Urothelium cell line (cell line): Measurements from ENCODE around the gene SCUBE2.

Experiments
- DNase-seq: peaks from one replicate; pipeline ENCODE4 v3.0.0; 2011; ENCODE audit warnings: low spot score, mixed read lengths
- FAIRE-seq: peaks from 2 replicates; lab custom pipeline; 2011; peaks lifted over from hg19 to GRCh38; lab: Jason Lieb, UNC

Gene SCUBE2

DNA sequence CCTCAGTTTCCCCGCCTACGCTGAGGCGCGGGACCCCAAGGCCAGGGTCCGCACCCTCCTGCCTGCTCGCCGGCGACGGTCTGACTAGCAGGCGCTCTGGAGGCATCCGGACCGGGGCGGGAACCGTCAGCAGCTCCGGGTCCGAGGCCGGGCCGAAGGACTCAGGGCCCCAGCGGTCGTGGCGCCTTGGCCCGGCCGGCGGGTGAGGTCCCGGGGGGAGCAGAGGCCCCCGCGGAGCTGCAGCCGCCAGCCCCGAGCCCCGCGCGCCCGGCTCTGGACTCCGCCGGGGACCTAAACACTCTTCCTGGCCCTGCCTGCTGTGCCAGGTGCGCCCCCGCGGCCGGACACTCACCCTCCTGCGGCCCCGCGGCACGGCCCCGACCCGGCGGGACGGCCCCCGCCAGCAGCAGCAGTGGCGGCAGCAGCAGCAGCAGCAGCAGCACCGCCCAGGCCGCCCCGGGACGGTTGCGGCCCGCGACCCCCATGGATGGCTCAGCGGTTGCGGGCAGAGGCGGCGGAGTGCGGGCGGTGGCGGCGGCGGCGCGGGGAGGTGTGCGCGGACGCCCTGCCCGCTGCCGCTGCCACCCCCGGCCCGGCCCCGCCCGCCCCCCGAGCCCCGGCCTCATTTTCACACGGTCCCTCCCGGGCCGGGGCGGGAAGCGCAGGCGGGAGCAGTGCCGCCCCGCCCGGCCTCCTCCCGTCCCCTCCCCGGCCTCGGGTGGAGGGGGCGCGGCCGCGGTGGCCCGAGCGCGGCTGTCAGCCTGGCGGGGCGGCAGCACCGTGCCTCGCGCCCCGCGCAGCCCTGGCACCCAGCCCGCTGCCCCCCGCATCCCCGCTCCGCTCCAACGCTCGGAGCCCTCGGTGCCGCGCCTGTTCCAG is at the start of gene SCUBE2:
Gene SCUBE2, minus strand, starts transcription at position 556 of the 879 bp plus-strand sequence. Its CDS starts 71 bp downstream, at position 485.
- FAIRE-seq = no peak
- peak; percentile 44 for DNase-seq

DNA sequence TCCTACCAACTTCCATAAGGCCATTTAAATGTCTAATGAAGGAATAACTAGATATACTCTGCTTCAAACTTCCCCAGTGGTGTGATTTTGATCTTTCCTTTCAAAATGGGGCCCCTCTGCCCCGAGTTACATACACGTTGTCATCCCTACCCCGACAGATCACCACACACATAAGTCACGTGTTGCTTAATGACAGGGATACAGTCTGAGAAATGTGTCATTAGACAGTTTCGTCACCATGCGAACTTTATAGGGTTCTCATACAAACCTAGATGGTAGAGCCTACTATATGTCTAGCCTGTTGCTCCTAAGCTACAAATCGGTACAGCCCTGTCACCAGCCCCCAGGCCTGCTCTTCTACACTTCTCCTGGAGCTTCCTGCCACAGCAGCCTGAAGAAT is 49.8 kb upstream of the SCUBE2 start:
- DNase-seq = no peak
- no peak for FAIRE-seq

DNA sequence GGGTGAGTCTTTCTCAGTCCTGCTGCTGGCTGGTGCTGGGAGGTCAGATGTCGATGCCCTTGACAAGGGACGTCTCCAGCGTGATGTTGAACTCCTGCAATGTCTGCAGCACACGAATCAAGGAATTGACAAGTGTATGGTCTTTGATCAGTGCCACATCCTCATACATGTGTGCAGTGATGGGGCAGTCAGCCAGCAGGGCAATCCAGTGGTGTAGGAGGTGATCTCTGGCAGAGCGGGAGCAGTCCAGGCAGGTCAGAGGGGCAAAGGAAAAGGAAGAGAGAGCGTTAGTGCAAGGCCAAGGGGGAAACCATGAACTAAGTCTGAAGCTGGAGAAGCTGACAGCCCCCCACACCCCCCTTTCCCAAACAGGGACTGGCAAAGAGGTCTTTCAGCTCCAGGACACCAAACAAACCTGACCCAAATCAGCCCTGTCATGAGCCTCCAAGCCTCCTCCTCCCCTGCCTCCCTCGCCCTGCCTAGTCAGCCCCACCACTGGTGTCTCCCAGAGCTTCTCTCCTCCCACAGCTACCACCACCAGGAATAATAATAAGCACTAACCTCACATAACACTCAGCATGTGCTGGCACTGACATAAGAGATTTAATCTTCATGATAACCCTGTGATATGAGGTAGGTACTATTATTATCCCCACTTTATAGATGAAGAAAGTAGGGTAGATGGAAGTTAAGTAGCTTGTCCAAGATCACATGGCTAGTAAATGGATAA is 48.4 kb upstream of the SCUBE2 start:
- DNase-seq = no peak
- FAIRE-seq = peak; percentile 83

DNA sequence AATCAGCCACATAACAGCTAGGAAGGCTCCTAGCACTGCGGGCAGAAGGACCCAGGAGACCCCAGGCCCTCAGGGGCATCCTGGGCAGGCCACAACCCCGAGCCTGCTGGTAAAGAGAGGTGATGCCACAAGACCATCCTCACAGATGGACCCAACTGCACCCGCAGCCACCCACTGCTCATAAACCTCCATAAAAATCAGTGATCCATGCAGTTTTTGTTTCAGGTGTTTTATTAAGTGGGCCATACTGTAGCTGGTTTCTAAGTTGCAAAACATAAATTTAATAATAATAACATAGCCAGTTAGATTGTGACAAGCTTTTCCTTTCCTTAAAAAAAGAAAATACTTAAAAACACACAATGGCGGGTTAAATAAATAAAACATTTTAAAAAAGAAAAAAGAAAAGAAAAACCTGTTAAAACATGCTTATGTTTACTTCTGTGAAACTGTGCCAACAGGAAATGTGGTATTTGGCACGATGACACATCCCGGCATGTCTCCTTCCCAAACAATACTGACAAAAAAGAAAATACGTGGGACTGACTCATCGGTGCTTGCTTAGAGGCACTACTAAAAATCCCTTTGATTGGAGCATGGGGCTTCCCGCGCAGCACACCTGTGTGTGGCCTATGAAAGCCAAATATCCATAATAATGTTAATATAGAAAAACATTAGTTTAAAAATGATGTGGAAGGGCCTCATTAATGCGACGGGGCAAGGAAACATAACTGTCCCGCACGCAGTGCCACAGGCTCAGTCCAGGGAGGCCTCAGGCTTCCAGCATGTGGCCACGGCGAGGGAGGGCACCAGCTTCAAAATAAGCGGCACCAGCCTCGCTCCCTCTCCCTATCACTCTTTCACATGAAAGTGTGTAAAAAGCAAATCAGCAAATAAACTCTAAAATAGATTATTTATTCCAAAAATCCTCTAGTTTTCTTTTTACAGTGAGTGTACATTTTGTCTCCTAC is 47.5 kb upstream of the SCUBE2 start:
- FAIRE-seq = no peak
- DNase-seq = peak; percentile 87

DNA sequence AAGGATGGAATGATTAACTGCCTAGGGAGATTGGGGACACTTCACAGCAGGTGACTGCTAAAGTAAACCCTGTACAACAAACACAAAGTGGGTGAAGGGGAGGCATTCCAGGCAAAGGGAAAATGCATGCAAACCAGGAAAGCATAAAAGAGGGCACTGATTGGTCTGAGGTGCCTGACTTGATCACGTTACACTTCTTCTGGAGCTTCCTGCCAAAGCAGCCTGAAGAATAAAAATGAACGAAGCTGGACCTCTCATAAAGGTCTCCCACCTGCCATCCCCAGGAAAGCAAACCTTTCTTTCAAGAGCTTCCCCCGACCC is 46.7 kb upstream of the SCUBE2 start:
- DNase-seq (no peak), FAIRE-seq (no peak)

DNA sequence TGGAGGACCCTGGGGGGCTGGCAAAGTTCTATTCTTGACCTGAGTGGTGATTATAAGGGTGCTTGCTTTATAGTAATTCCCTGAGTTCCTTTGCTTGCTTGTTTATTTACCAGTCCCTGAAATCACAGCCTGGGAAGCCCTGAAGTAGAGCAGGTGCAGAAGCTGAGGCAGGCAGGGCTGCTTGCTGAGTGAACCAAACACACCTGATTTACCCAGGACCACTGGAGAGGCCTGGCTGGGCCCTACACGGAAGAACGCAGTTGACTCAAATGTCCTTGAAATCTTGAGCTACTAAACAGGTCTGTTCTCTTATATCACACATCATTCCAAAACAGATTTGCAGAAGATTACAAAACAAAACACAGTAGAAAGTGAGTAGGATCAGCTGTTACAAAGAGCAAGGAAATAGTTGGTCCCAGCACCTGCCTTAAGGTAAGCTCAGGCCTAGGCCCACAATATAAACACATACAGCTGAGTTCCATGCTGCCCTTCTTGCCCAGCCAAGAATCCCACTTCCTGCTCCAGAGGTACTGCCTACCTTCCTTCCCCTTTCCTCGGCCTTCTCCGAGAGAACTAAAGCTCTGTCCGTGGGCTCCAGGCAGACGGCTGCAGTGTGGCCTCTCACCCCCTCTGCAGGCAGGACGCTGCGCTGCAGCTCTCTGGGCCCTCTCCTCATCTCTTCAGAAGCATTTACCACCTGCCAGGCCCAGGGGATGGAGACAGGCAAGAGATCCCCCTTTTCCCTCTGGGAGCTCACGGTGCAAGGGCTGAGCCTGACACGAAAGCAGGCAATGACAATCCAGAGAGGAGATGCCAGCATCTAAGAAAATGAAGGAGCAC is 46.1 kb upstream of the SCUBE2 start:
- peak; percentile 9 for FAIRE-seq

DNA sequence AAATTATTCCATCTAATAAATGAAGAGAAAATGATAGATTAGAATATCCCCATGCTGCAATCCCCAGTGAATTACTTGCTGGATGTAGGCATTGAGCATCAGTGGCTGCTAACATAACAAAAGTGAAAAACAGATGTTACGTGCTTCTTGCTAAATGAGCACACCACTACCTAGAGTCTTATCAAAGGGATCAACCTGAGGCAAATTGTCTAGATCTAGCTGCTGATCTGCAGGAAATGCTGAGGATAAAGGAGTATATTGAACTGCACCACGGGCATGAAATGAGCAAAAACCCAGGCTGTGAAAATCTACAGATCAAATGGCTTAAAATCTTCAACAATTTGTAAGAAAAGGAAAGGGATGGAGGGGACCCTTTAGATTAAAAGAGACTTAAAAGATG is 45.3 kb upstream of the SCUBE2 start:
- DNase-seq (no peak), FAIRE-seq (no peak)

More for the DNA sequence above, 46.1 kb upstream of the SCUBE2 start:
- peak; percentile 82 for DNase-seq

DNA sequence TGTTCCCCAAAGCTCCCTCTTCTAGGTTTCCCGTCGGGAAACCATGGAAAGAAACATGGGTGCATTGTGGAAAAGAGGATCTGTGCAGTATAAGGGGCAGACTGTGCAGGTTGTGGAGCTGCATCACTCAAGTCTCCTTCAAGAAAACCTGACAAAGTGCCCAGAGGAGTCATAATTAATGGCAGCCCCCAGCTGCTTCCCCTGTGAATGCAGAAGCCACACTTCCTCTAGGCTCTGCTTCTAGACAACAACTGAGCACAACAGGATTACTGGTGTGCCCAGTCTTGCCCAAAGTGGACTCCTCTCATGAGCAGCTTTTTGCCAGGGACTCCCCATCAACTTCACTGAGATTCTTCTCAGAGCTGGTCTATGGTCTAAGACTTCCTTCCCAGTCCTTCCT is 42.6 kb upstream of the SCUBE2 start:
- no peak for FAIRE-seq
- DNase-seq = no peak

DNA sequence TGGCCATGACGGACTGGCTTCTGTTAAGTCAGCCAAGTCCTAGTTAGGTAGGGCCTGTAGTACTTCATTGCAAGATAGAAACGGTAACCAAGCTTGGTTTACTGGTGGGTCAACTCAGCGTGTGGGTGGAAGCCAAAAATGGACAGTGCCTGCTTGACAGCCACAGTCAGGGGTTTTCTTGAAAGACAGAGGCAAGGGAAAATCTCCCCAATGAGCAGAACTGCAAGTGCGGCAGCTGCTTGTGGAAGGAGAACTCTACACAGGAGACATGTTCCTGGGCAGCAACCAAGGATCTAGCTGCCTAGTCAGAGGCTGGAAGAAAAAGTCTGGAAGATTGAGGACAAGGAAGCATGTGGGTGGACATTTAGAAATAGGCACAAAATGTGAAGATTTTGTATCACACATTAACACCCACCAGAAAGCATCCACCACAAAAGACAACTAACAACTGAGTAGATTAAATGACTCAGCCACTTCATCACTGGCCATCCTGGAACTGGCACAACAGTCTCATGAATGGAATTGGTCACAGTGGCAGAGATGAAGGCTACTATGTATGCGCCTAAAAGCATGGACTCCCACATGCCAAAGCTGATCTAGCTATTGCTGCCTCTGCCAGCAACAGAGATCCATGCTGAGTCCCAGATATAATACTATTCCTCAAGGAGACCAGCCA is 40.9 kb upstream of the SCUBE2 start:
- FAIRE-seq = no peak

DNA sequence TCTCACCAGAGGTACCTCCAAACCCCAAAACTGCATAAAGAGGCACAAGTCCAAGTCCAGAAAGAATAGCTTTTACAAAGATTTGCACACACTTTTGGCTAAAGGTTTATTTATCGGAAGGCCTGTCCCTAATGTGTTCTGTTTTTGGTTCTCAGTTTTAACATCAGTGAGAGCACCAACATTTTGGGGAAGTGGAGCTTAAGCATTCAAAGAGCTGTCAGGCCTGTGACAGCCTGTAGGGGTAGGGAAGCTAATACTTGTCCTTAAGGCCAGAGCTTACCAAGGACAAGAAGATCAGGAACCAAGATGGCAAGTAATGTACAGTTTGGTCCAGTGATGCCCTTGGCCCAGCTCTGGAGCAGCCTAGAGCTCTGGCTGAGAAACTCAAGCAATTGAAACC is 38.9 kb upstream of the SCUBE2 start:
- FAIRE-seq (no peak), DNase-seq (no peak)

More for the DNA sequence above, 40.9 kb upstream of the SCUBE2 start:
- no peak for DNase-seq

DNA sequence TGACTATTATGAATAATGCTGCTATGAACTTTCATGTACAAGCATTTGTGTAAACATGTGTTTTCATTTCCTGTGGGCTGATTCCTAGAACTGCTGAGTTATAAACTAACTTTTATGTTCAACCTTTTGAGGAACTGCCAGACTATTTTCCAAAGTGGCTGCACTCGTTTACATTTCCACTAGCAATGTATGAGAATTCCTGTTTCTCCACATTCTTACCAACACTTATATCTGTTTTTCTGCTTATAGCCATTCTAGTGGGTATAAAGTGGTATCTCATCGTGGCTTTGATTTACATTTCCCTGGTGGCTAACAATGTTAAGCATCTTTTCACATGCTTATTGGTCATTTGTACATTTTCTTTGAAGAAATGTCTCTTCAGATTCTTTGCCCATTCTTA is 35.2 kb upstream of the SCUBE2 start:
- DNase-seq = no peak
- no peak for FAIRE-seq

DNA sequence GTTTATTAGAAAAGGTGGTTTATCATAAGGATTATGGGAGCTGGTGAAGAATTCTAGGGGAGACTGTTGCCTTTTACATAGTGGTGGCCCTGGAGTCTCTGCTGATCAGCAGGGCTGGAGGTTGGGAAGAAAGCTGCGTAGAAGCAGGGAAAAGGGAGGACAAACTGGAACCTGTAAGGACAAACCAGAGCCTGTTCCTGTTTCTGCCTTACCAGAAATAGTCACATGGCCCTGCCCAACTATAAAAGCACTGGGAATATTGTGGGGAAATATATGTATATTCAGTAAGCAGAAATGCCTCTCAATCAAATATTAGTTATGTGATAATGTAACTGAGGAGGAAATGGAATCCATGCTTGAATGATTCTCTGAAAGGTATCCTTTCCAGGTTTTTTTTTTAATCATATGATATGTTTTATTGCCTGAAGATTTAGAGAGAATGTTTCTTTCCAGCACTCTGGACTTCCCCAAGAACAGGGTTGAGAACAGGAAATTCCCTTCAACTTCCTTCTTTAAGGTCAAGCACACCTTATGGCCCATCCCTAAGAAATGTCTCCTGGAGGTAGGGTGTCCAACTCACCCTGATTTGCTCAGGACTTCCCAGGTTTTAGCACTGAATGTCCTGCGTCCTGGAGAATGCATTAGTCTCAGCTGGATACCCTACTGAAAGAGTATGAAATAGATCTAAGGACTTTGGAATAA is 33.9 kb upstream of the SCUBE2 start:
- no peak for DNase-seq
- FAIRE-seq = no peak

DNA sequence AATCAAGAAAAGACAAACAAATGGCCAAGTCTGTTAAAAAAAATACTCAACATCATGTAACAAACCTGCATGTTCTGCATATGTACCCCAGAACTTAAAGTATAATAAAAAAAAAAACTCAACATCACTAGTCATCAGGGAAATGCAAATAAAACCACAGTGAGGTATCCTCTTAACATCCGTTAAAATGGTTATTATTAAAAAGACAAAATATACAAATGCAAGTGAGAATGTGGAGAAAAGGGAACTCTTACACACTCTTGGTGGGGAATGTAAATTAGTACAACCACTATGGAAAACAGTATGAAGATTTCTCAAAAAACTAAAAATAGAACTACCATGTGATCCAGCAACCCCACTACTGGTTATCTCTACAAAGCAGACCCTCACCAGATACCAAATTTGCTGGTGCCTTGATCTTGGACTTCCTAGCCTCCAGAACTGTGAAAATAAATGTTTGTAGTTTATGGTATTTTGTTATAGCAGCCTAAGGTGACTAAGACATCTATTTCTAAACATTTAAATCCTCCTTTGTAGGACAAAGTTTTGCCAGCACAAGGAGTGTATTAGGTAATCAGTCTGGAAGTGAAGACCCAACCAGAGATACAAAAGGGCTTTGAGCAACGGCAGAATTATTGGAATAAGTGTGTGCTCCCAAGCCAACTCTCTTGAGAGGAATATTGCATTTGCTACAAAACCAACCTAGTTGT is 32.4 kb upstream of the SCUBE2 start:
- FAIRE-seq = no peak
- no peak for DNase-seq

DNA sequence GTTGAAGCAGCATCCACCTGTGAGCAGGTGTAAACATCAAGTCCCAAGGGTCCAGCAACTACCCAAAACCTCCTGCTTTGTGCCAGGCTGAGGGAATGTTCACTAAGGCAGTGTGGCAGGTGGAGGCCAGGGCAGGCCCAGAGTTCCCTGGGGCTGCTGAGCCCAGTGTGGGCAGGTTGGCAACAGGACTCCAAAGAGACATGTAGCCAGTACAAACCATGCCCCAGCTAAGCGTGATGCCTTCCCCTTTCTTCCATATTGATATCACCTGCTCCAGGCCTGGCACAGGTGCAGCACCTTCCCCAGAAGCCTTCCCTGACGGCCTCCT is 30.0 kb upstream of the SCUBE2 start:
- DNase-seq (no peak), FAIRE-seq (no peak)

DNA sequence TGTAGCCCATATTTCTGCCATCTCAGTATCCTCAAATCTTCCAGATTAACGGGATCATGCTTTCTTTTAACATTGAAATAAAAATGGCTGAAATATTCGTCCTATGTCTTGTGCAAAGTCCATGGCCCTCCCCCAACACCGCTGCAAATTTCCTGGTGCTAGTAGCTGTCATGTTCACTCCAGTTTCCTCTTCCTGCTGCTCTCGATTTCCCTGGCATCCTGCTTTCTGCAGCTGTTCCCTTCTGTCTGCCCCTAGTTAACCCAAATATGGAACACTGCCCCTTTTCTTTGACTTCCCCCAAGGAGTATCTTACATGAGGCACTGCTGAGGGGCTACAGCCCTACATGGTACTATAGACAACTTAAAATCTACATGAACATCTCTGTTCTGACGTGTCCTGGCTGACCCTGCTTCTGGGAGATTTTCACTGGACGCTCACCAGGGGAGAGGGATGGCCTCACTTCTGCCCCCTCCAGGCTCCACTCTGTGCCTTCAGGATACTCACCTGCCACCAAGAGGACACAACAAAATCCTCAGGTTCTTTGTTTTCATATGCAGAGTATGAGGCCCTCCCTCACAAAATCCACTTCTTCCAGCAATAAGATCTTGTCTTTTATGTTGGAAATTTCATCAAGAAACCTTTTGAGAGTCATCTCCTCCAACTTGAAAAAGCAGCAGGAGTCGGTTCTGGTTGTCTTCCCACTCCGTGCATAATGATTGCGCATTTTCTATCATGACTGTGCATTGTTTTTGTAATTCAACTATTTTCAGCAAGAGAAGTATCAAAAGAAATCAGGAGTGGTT is 29.5 kb upstream of the SCUBE2 start:
- FAIRE-seq (no peak), DNase-seq (no peak)

DNA sequence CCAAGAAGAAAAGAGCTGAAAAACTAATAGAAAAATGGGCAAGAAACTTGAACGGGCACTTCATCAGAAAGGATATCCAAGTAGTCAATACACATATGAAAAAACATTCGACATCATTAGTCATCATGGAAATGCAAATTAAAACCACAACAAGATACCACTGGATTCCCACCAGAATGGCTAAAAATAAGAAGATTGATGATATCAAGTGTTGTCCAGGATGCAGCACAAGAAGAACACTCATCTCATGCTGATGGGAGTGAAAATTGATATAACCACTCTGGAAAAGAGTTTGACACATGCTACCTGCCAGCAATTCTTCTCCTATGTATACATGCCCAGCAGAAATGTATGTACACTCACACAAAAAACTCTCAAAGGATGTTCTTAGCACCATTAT is 26.9 kb upstream of the SCUBE2 start:
- no peak for DNase-seq
- FAIRE-seq = no peak

DNA sequence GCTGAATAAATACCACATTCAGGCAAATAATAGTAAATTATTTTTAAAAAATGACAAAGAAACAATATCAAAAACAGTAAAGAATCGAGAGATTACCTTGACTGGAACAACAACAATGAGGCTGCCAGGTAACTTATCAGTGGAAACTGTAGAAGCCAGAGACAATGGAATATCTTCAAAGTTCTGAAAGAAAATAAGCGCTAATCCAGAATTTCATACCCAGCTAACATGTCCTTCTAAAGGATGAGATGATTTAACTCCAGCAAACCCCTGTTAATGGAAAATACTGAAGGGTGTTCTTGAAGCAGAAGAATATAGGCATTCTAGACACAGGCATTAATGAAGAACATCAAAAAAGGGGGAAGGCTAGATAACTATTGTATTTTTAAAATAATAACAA is 20.7 kb upstream of the SCUBE2 start:
- no peak for FAIRE-seq

More for the DNA sequence above, 20.7 kb upstream of the SCUBE2 start:
- DNase-seq = no peak
